Neural progenitor cell (in vitro differentiated cells): ENCODE data around the gene ANAPC4. TPM values are rescaled to one million over a fixed set of nuclear protein-coding genes. Genes with fewer than 3 reads are reported as not detected.

Experiments used
- DNase-seq: peaks from one replicate; pipeline ENCODE4 v3.0.0-alpha.2; 2016; ENCODE audit warnings: low spot score
- H2AFZ ChIP-seq: fragments of 200-600 bp; sonication (generic); replicated peaks from 2 replicates; pipeline ENCODE4 v1.6.1; 2016; ENCODE audit warnings: antibody characterized with exemption
- H3F3A ChIP-seq: fragments of 200-600 bp; sonication (generic); 2 replicates; pipeline ENCODE4 v1.6.1; 2016; ENCODE audit warnings: antibody characterized with exemption, low read depth
- H3K27ac ChIP-seq: fragments of 200-600 bp; sonication (generic); 2 replicates; pipeline ENCODE4 v1.5.1; 2016; ENCODE audit warnings: mild to moderate bottlenecking
- H3K27me3 ChIP-seq: fragments of 200-600 bp; sonication (generic); 2 replicates; pipeline ENCODE4 v1.6.1; 2016; ENCODE audit warnings: mild to moderate bottlenecking, moderate library complexity
- H3K36me3 ChIP-seq: fragments of 200-600 bp; sonication (generic); 2 replicates; pipeline ENCODE4 v1.5.1; 2016
- H3K4me1 ChIP-seq: fragments of 200-600 bp; sonication (generic); 2 replicates; pipeline ENCODE4 v1.6.1; 2016; ENCODE audit warnings: mixed run types
- H3K4me2 ChIP-seq: fragments of 200-600 bp; sonication (generic); 2 replicates; pipeline ENCODE4 v1.6.1; 2016
- H3K4me3 ChIP-seq: fragments of 200-600 bp; sonication (generic); 2 replicates; pipeline ENCODE4 v1.5.1; 2016
- H3K79me2 ChIP-seq: fragments of 200-600 bp; sonication (generic); 2 replicates; pipeline ENCODE4 v1.6.1; 2016; ENCODE audit warnings: low read depth
- H3K9ac ChIP-seq: fragments of 200-600 bp; sonication (generic); 2 replicates; pipeline ENCODE4 v1.6.1; 2016
- H3K9me3 ChIP-seq: fragments of 200-600 bp; sonication (generic); 2 replicates; pipeline ENCODE4 v1.5.1; 2016; ENCODE audit warnings: low read depth
- H4K20me1 ChIP-seq: fragments of 200-600 bp; sonication (generic); 2 replicates; pipeline ENCODE4 v1.6.1; 2016; ENCODE audit warnings: low read depth
- H3K27ac Mint-ChIP-seq: 3 replicates; pipeline ENCODE4 v1.8.0; 2021; ENCODE audit warnings: mixed read lengths
- H3K27me3 Mint-ChIP-seq: 2 replicates; pipeline ENCODE4 v1.8.0; 2022; ENCODE audit warnings: low read depth, mild to moderate bottlenecking, inconsistent platforms, moderate library complexity, mixed read lengths; ENCODE audit not compliant: insufficient read depth
- H3K36me3 Mint-ChIP-seq: 3 replicates; pipeline ENCODE4 v1.8.0; 2021; ENCODE audit warnings: mixed read lengths
- H3K4me1 Mint-ChIP-seq: 3 replicates; pipeline ENCODE4 v1.8.0; 2021; ENCODE audit warnings: mixed read lengths
- H3K4me3 Mint-ChIP-seq: 3 replicates; pipeline ENCODE4 v1.8.0; 2021; ENCODE audit warnings: mild to moderate bottlenecking, moderate library complexity, mixed read lengths
- H3K9me3 Mint-ChIP-seq: 3 replicates; pipeline ENCODE4 v1.8.0; 2020; ENCODE audit warnings: mixed read lengths
- EZH2 ChIP-seq: fragments of 200-600 bp; sonication (generic); IDR thresholded peaks from 2 replicates; pipeline ENCODE4 v1.6.1; 2017; ENCODE audit warnings: antibody characterized with exemption, mild to moderate bottlenecking, moderate library complexity
- EZH2phosphoT487 ChIP-seq: fragments of 200-600 bp; sonication (generic); IDR thresholded peaks from 2 replicates; pipeline ENCODE4 v1.6.1; 2017; ENCODE audit warnings: antibody characterized with exemption
- total RNA-seq: library from RNA; depleted of rRNA; stranded (reverse); fragments of >200 nt; gene quantifications from 2 replicates; pipeline ENCODE4 v1.2.3, GENCODE V29; 2015; ENCODE audit warnings: low replicate concordance
- TF ChIP-seq, protein P1 (sequence below): fragments of 200-600 bp; sonication (generic); IDR thresholded peaks from 2 replicates; pipeline ENCODE4 v1.5.1; 2017; ENCODE audit warnings: antibody characterized with exemption, mild to moderate bottlenecking

Gene ANAPC4
- total RNA-seq, 1 donor from 2014 or later: 55.1 TPM

DNA sequence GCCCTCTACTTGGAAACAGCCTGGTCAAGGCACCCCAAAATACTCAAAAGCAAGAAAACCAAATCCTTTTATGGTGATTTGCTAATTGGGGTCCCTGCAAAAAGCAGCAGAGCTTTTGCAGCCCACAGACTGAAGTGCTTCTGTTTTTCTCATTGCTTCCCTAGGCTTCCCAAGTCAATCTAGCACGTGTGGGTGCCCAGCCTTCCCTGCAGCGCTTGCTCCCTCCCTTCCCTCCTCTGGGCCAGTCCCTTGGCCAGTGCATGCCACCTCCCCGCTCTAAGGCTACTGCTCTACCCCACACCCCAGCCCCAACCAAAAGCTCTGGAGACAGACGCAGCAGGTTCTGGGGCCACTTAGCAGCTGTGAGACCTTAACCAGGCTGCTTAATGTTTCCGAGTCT, 53.6 kb downstream of the ANAPC4 start:
- Histone ChIP-seq H3K9me3 (no peaks in the 10 kb centered on the region), H3K4me2 (no peak overlapping the region), H3K27ac (no peak overlapping the region), H3K36me3 (no peaks in the 10 kb centered on the region), H3K4me3 (no peak overlapping the region), H3K9ac (no peak overlapping the region), H3K79me2 (no peaks in the 10 kb centered on the region), H2AFZ (no peak overlapping the region), H3F3A (no peaks in the 10 kb centered on the region), H3K4me1 (no peaks in the 10 kb centered on the region), H3K27me3 (no peaks in the 10 kb centered on the region), H4K20me1 (no peaks in the 10 kb centered on the region)
- TF ChIP-seq EZH2: no peak
- TF ChIP-seq, protein P1, sequence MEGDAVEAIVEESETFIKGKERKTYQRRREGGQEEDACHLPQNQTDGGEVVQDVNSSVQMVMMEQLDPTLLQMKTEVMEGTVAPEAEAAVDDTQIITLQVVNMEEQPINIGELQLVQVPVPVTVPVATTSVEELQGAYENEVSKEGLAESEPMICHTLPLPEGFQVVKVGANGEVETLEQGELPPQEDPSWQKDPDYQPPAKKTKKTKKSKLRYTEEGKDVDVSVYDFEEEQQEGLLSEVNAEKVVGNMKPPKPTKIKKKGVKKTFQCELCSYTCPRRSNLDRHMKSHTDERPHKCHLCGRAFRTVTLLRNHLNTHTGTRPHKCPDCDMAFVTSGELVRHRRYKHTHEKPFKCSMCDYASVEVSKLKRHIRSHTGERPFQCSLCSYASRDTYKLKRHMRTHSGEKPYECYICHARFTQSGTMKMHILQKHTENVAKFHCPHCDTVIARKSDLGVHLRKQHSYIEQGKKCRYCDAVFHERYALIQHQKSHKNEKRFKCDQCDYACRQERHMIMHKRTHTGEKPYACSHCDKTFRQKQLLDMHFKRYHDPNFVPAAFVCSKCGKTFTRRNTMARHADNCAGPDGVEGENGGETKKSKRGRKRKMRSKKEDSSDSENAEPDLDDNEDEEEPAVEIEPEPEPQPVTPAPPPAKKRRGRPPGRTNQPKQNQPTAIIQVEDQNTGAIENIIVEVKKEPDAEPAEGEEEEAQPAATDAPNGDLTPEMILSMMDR: no peak
- TF ChIP-seq EZH2phosphoT487: no peak
- Mint-ChIP-seq H3K9me3 (no peaks in the 10 kb centered on the region), H3K4me3 (no peak overlapping the region), H3K27ac (no peak overlapping the region), H3K27me3 (peaks cover 6% of the 10 kb centered on the region), H3K4me1 (peaks cover 9% of the 10 kb centered on the region), H3K36me3 (no peaks in the 10 kb centered on the region)
- no peak for DNase-seq

DNA sequence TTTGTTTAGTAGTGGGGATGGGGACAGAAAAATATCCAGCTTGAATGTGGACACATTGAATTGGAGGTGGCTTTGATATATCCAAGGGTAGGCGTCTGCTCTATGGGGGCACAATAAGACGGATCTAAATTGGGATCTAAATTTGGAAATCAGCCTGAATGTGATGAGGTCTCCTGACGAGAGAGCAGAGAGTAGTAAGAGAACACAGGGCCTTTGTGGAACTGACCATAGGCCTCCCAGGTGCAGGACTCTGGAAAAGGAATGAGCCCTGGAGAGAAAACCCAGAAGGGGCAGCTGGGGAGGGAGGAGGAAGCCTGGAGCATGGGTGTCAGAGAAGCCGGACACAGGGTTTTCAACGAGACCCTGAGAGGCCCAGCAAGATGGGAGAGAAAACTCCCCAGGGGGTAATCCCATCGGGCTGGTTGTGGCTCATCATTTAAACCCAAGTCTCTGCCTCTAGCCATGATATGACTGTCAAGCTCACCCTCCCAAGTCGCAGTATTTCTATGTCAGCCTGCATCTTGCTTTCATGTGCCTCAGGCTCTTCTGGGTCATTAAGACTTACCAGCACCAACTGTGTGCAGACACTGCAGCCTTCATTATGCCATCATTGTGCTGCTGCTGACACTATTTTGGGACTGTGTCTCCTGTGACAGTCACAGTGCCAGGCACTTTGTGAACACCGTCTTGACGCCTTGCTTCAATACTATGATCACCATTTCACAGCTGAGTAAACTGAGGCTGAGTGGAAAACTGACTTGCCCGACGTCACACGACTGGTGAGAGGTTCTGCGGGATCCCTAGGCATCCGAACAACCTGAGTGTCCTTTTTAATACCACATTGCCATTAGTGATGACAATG, 57.1 kb downstream of the ANAPC4 start:
- H3K27ac Mint-ChIP-seq: no peak overlapping the region
- H3K36me3 Mint-ChIP-seq: no peaks in the 10 kb centered on the region
- H3K9ac ChIP-seq: no peak overlapping the region

DNA sequence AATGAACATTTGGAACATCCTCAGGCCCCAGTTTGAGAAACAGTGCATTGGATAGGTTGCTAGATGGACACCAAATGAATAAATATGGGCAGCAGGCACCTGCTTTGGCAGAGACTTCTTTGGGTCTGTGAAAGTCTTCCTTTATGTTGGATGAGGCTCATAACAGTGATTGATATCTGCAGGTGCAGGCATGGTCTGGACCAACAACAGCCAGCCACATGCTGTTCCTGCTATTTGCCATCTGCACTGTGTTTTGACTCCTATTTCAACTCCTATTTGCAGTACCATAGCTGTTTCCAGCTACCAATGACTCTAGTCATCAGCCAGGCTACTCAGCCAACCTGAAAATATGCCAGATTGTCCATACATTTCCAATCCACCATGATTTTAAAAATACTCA, 60.9 kb downstream of the ANAPC4 start:
- Mint-ChIP-seq H3K36me3 (no peaks in the 10 kb centered on the region), H3K27ac (no peak overlapping the region), H3K9me3 (peaks cover 3% of the 10 kb centered on the region), H3K4me1 (peaks cover 23% of the 10 kb centered on the region), H3K4me3 (no peak overlapping the region), H3K27me3 (peaks cover 8% of the 10 kb centered on the region)
- Histone ChIP-seq H3K9ac (no peak overlapping the region), H3K27ac (no peak overlapping the region), H3K36me3 (no peaks in the 10 kb centered on the region), H3K4me1 (no peaks in the 10 kb centered on the region), H3K4me2 (no peak overlapping the region), H3K4me3 (no peak overlapping the region), H3K9me3 (no peaks in the 10 kb centered on the region), H3K27me3 (no peaks in the 10 kb centered on the region), H3K79me2 (no peaks in the 10 kb centered on the region), H4K20me1 (no peaks in the 10 kb centered on the region), H3F3A (peaks cover 4% of the 10 kb centered on the region), H2AFZ (no peak overlapping the region)
- no peak for DNase-seq
- no peak for TF ChIP-seq EZH2phosphoT487
- TF ChIP-seq EZH2: no peak
- TF ChIP-seq, protein P1: no peak

More for the DNA sequence above, 57.1 kb downstream of the ANAPC4 start:
- Mint-ChIP-seq H3K9me3 (no peaks in the 10 kb centered on the region), H3K4me1 (peaks cover 11% of the 10 kb centered on the region), H3K27me3 (peaks cover 6% of the 10 kb centered on the region), H3K4me3 (no peak overlapping the region)
- TF ChIP-seq EZH2 (no peak), EZH2phosphoT487 (no peak)
- TF ChIP-seq, protein P1: no peak
- Histone ChIP-seq H4K20me1 (no peaks in the 10 kb centered on the region), H3K79me2 (no peaks in the 10 kb centered on the region), H3K36me3 (no peaks in the 10 kb centered on the region), H3K4me2 (no peak overlapping the region), H3F3A (no peaks in the 10 kb centered on the region), H2AFZ (no peak overlapping the region), H3K9me3 (no peaks in the 10 kb centered on the region), H3K4me1 (no peaks in the 10 kb centered on the region), H3K27ac (no peak overlapping the region), H3K27me3 (no peaks in the 10 kb centered on the region), H3K4me3 (no peak overlapping the region)
- DNase-seq: no peak
